GM18520 (cell line): Measurements from ENCODE around the gene DRD4.

Source experiments
- ATAC-seq: cut with Tn5 transposase; IDR thresholded peaks from one replicate; pipeline ENCODE4 v1.9.1; 2021; ENCODE audit not compliant: unreplicated experiment

The DRD4 gene

GRCh38 chr11:620935-621814 is 15.9 kb upstream of the DRD4 start:
- ATAC-seq, result no peak

GRCh38 chr11:621838-622237 is 15.2 kb upstream of the DRD4 start:
- no peak for ATAC-seq

DNA sequence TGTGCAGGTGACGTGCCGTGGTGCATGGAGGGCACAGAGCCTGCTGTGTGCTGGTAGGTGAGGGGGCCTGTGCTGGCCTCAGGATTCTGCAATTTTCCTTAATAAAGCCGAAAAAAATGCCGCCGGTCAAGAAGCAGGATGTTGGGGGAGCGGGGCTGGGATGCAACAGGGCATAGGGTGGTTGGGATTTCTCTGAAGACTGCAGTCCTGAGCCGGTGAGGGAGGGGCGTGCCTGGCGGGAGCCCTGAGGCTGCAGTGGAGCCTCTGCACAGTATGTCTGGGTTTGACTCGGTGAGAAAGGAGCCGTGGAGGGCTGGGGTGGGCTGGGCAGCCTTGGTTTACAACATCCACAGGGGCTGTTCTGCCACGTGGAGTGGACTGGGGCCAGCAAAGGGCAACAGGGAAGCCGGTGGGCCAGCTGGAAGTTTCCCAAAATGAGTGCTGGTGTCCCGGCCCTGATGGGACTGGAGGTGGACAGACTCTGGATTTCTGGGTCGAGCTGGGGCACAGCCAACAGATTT is 13.7 kb upstream of the DRD4 start:
- no peak for ATAC-seq

GRCh38 chr11:623999-624704 is 12.9 kb upstream of the DRD4 start:
- no peak for ATAC-seq

GRCh38 chr11:624705-625635 is 12.1 kb upstream of the DRD4 start, which contains the start of gene CDHR5:
Gene CDHR5 (minus strand): TSS chr11:624955. CDS start chr11:624902, 53 bp downstream.
- ATAC-seq, result no peak

DNA sequence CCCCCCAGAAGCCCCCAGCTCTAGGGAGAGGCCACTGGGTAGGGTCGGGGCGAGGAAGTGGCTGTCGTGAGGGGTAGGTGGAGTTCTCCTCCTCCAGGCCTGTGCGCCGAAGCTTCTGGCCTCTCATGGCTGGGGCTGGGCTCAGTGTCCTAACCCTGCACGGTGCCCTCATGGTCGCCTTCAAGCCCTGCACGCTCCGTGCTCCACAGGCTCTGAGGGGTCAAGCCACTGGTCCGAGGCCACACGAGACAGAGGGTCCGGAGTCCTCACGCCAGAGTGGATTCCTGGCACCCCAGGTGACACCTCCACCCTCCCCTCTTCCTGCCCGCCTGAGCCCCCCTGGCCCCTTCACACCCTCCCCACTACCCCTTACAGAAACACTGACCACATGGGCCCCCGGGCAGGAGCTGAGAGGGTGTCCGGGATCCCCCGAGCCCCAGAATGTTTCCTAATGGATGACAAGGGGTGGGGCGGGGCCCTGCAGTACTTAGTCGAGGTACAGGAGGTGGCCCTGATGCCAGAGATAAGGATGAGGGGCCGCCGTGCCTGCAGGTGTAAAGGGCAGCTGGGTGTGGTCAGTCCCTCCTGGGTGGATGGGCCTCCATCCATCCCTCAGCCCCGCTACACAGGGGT is 11.3 kb upstream of the DRD4 start:
- no peak for ATAC-seq

GRCh38 chr11:626475-627307 is 10.4 kb upstream of the DRD4 start, which contains the start of gene SCT:
Gene SCT (minus strand): TSS chr11:627181. CDS start chr11:627143, 38 bp downstream.
- no peak for ATAC-seq

- ATAC-seq, result no peak
These were observed 9.8 kb upstream of the DRD4 start for GRCh38 chr11:627308-627576.

- no peak for ATAC-seq
These were observed 9.0 kb upstream of the DRD4 start for GRCh38 chr11:628056-628455.

GRCh38 chr11:629237-629583 is 7.9 kb upstream of the DRD4 start:
- no peak for ATAC-seq

GRCh38 chr11:630871-631270 is 6.2 kb upstream of the DRD4 start:
- ATAC-seq, result no peak

- no peak for ATAC-seq
These were observed 1.0 kb upstream of the DRD4 start for GRCh38 chr11:635945-636510.

DNA sequence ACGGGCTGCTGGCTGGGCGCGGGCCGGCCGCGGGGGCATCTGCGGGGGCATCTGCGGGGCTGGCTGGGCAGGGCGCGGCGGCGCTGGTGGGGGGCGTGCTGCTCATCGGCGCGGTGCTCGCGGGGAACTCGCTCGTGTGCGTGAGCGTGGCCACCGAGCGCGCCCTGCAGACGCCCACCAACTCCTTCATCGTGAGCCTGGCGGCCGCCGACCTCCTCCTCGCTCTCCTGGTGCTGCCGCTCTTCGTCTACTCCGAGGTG is 194 bp downstream of the DRD4 start:
- ATAC-seq, result no peak

- ATAC-seq, result no peak
These were observed 788 bp downstream of the DRD4 start for GRCh38 chr11:637593-638521.

GRCh38 chr11:638631-639331 is 1.7 kb downstream of the DRD4 start:
- no peak for ATAC-seq

DNA sequence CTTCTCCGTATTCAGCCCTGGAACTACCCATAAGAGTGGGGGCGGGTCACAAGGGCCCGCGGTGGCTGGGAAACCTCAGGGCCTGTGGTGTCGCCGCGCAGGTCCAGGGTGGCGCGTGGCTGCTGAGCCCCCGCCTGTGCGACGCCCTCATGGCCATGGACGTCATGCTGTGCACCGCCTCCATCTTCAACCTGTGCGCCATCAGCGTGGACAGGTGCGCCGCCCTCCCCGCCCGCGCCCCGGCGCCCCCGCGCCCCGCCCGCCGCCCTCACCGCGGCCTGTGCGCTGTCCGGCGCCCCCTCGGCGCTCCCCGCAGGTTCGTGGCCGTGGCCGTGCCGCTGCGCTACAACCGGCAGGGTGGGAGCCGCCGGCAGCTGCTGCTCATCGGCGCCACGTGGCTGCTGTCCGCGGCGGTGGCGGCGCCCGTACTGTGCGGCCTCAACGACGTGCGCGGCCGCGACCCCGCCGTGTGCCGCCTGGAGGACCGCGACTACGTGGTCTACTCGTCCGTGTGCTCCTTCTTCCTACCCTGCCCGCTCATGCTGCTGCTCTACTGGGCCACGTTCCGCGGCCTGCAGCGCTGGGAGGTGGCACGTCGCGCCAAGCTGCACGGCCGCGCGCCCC is 2.4 kb downstream of the DRD4 start:
- no peak for ATAC-seq

- no peak for ATAC-seq
These were observed 3.1 kb downstream of the DRD4 start for GRCh38 chr11:640021-640706.
